ENCODE data around the gene ZNRF1. TPM values are rescaled to one million over a fixed set of nuclear protein-coding genes. Genes with fewer than 3 reads are reported as not detected.

The ZNRF1 gene
- total RNA-seq, 1 donor from 2014 or later, result 26.8 TPM

- TF ChIP-seq CTCF (conservative IDR thresholded peaks at IDR 0.05; ENCODE audit: low read depth, low read length), result no peak
- no peak overlapping the region for H3K4me3 ChIP-seq (ENCODE audit: low read depth, low read length)
- DNase-seq (ENCODE audit: low read depth), result no peak
These were observed 106.0 kb downstream of the ZNRF1 start for GRCh38 chr16:75104836-75105235.

- DNase-seq (ENCODE audit: low read depth), result no peak
- H3K4me3 ChIP-seq (ENCODE audit: low read depth, low read length), result no peak overlapping the region
- TF ChIP-seq CTCF (conservative IDR thresholded peaks at IDR 0.05; ENCODE audit: low read depth, low read length), result no peak
These were observed 106.7 kb downstream of the ZNRF1 start for GRCh38 chr16:75105306-75106061.

GRCh38 chr16:75106351-75107274 is 107.8 kb downstream of the ZNRF1 start:
- DNase-seq (ENCODE audit: low read depth), result no peak
- no peak for TF ChIP-seq CTCF (conservative IDR thresholded peaks at IDR 0.05; ENCODE audit: low read depth, low read length)
- H3K4me3 ChIP-seq (ENCODE audit: low read depth, low read length), result no peak overlapping the region

- H3K4me3 ChIP-seq (ENCODE audit: low read depth, low read length), result no peak overlapping the region
- DNase-seq (ENCODE audit: low read depth), result no peak
- no peak for TF ChIP-seq CTCF (conservative IDR thresholded peaks at IDR 0.05; ENCODE audit: low read depth, low read length)
These were observed 108.7 kb downstream of the ZNRF1 start for GRCh38 chr16:75107505-75107904.

- TF ChIP-seq CTCF (conservative IDR thresholded peaks at IDR 0.05; ENCODE audit: low read depth, low read length), result peak; percentile 2
- DNase-seq (ENCODE audit: low read depth), result peak; percentile 87
- peak overlapping the region; percentile 20 for H3K4me3 ChIP-seq (ENCODE audit: low read depth, low read length)
These were observed 110.2 kb downstream of the ZNRF1 start for GRCh38 chr16:75108792-75109731.

GRCh38 chr16:75109732-75110243 is 111.0 kb downstream of the ZNRF1 start:
- no peak overlapping the region for H3K4me3 ChIP-seq (ENCODE audit: low read depth, low read length)
- DNase-seq (ENCODE audit: low read depth), result no peak
- peak; percentile 8 for TF ChIP-seq CTCF (conservative IDR thresholded peaks at IDR 0.05; ENCODE audit: low read depth, low read length)
